HG02588 (cell line): ENCODE data around the gene NCKAP5.

Source experiments
- ATAC-seq: cut with Tn5 transposase; IDR thresholded peaks from one replicate; pipeline ENCODE4 v1.9.1; 2021; ENCODE audit warnings: mild to moderate bottlenecking, moderate library complexity; ENCODE audit not compliant: unreplicated experiment

The NCKAP5 gene

GRCh38 chr2:133130548-133131246 lies 437.6 kb downstream of the NCKAP5 start:
- no peak for ATAC-seq

GRCh38 chr2:133124446-133124845 lies 443.8 kb downstream of the NCKAP5 start:
- no peak for ATAC-seq

GRCh38 chr2:133123904-133124303 lies 444.4 kb downstream of the NCKAP5 start:
- no peak for ATAC-seq

GRCh38 chr2:133123393-133123792 lies 444.9 kb downstream of the NCKAP5 start:
- no peak for ATAC-seq

GRCh38 chr2:133122529-133122928 lies 445.7 kb downstream of the NCKAP5 start:
- ATAC-seq: no peak

GRCh38 chr2:133120310-133120709 lies 448.0 kb downstream of the NCKAP5 start:
- ATAC-seq: no peak

GRCh38 chr2:133110201-133110600 lies 458.1 kb downstream of the NCKAP5 start:
- ATAC-seq: no peak

GRCh38 chr2:133109772-133110171 lies 458.5 kb downstream of the NCKAP5 start:
- ATAC-seq: no peak

- ATAC-seq: no peak
Observed at GRCh38 chr2:133107058-133107815, 461.0 kb downstream of the NCKAP5 start.

- ATAC-seq: no peak
Observed at GRCh38 chr2:133104871-133105270, 463.4 kb downstream of the NCKAP5 start.

GRCh38 chr2:133098787-133099186 lies 469.5 kb downstream of the NCKAP5 start:
- no peak for ATAC-seq

GRCh38 chr2:133097666-133098065 lies 470.6 kb downstream of the NCKAP5 start:
- ATAC-seq: no peak

- ATAC-seq: no peak
Observed at GRCh38 chr2:133092571-133092970, 475.7 kb downstream of the NCKAP5 start.

GRCh38 chr2:133090358-133090757 lies 477.9 kb downstream of the NCKAP5 start:
- no peak for ATAC-seq

GRCh38 chr2:133086176-133086575 lies 482.1 kb downstream of the NCKAP5 start:
- no peak for ATAC-seq

- no peak for ATAC-seq
Observed at GRCh38 chr2:133085646-133086045, 482.6 kb downstream of the NCKAP5 start.

- no peak for ATAC-seq
Observed at GRCh38 chr2:133082034-133082433, 486.2 kb downstream of the NCKAP5 start.

GRCh38 chr2:133080822-133081221 lies 487.4 kb downstream of the NCKAP5 start:
- ATAC-seq: no peak

GRCh38 chr2:133078667-133079411 lies 489.4 kb downstream of the NCKAP5 start:
- no peak for ATAC-seq

- no peak for ATAC-seq
Observed at GRCh38 chr2:133077269-133077822, 490.9 kb downstream of the NCKAP5 start.
